H1 (cell line): ENCODE data around the gene VDAC2. TPM values are rescaled to one million over a fixed set of nuclear protein-coding genes. Genes with fewer than 3 reads are reported as not detected.

Source experiments
- CTCF ChIA-PET: fragments of 300-600 bp; sonication (Branson Sonifier 250); formaldehyde crosslinking; loops from one replicate; lab custom pipeline; 2021; ENCODE audit not compliant: partially characterized antibody; lab: Charles Lee
- POLR2A ChIA-PET: fragments of 300-600 bp; sonication (Branson Sonifier 250); formaldehyde crosslinking; loops from one replicate; lab custom pipeline; 2021; ENCODE audit warnings: inconsistent platforms; ENCODE audit not compliant: partially characterized antibody; lab: Charles Lee
- DNase-seq, 2 experiments: peaks; one replicate each; pipeline versions ENCODE4 v3.0.0 to v3.0.0-alpha.2; 2010 to 2022; ENCODE audit warnings: low spot score in 2 of 2, low read depth in 1 of 2, mixed read lengths in 1 of 2
- FAIRE-seq: peaks from 2 replicates; lab custom pipeline; 2011; peaks lifted over from hg19 to GRCh38; lab: Jason Lieb, UNC
- H2AFZ ChIP-seq: 2 replicates; pipeline ENCODE4 v1.8.1; 2012; ENCODE audit warnings: low read length, inconsistent platforms
- H2AK5ac ChIP-seq: 2 replicates; pipeline ENCODE4 v1.6.1; 2013; ENCODE audit warnings: low read depth, low read length
- H2BK120ac ChIP-seq: replicated peaks from 2 replicates; pipeline ENCODE3; 2013; ENCODE audit warnings: low read depth, low read length, inconsistent platforms
- H2BK12ac ChIP-seq: 2 replicates; pipeline ENCODE4 v1.6.1; 2013; ENCODE audit warnings: low read depth, low read length
- H2BK15ac ChIP-seq: 2 replicates; pipeline ENCODE4 v1.6.1; 2013; ENCODE audit warnings: low read length
- H2BK20ac ChIP-seq: 2 replicates; pipeline ENCODE4 v1.6.1; 2013; ENCODE audit warnings: low read length
- H2BK5ac ChIP-seq: 2 replicates; pipeline ENCODE4 v1.6.1; 2013; ENCODE audit warnings: low read depth, low read length
- H3K14ac ChIP-seq: 2 replicates; pipeline ENCODE4 v1.6.1; 2013; ENCODE audit warnings: inconsistent platforms; ENCODE audit not compliant: insufficient read length
- H3K18ac ChIP-seq: 2 replicates; pipeline ENCODE4 v1.6.1; 2013; ENCODE audit warnings: low read length; ENCODE audit errors: extremely low read depth
- H3K23ac ChIP-seq: 2 replicates; pipeline ENCODE4 v1.6.1; 2013; ENCODE audit warnings: inconsistent platforms; ENCODE audit not compliant: insufficient read length
- H3K23me2 ChIP-seq: 2 replicates; pipeline ENCODE4 v1.6.1; 2013; ENCODE audit warnings: low read depth, low read length
- H3K27ac ChIP-seq: 2 replicates; pipeline ENCODE4 v1.6.1; 2011; ENCODE audit warnings: low read depth, low read length, inconsistent platforms
- H3K27me3 ChIP-seq, 4 experiments: replicated peaks in 1 of 4; 1 replicate in 1 of 4; 2 replicates in 3 of 4; pipeline versions ENCODE4 v1.6.1 to v1.8.1; 2011 to 2013; ENCODE audit warnings: low read length in 3 of 4, mild to moderate bottlenecking in 3 of 4, inconsistent platforms in 2 of 4, mixed read lengths in 2 of 4, moderate library complexity in 1 of 4; ENCODE audit not compliant: control insufficient read depth in 3 of 4, insufficient read depth in 3 of 4; ENCODE audit errors: extremely low read depth in 1 of 4
- H3K36me3 ChIP-seq, 4 experiments: 2 replicates each; pipeline versions ENCODE4 v1.6.1 to v1.8.1; 2011 to 2013; ENCODE audit warnings: mild to moderate bottlenecking in 4 of 4, low read length in 3 of 4, moderate library complexity in 2 of 4, control low read depth in 1 of 4, inconsistent platforms in 1 of 4; ENCODE audit not compliant: insufficient read depth in 4 of 4, control insufficient read depth in 2 of 4
- H3K4ac ChIP-seq: replicated peaks from 2 replicates; pipeline ENCODE3; 2013; ENCODE audit warnings: low read length, low read depth, mixed read lengths, inconsistent platforms; ENCODE audit not compliant: insufficient read length
- H3K4me1 ChIP-seq, 4 experiments: replicated peaks in 1 of 4; 1 replicate in 1 of 4; 2 replicates in 3 of 4; pipeline versions ENCODE4 v1.6.1 to v1.8.1; 2011 to 2013; ENCODE audit warnings: low read length in 3 of 4, inconsistent platforms in 2 of 4, mixed read lengths in 1 of 4; ENCODE audit not compliant: insufficient read depth in 4 of 4, control insufficient read depth in 3 of 4
- H3K4me2 ChIP-seq, 2 experiments: 2 replicates each; pipeline versions ENCODE4 v1.6.1 to v1.8.1; 2011 to 2013; ENCODE audit warnings: low read depth in 2 of 2, low read length in 2 of 2, control low read depth in 1 of 2, inconsistent platforms in 1 of 2, mild to moderate bottlenecking in 1 of 2; ENCODE audit not compliant: insufficient read depth in 1 of 2
- H3K4me3 ChIP-seq, 4 experiments: fragments of 200-600, 300-600 bp in 1 of 4; sonication (generic), shearing (Covaris generic), sonication (Bioruptor Twin) in 1 of 4; 2 replicates each; pipeline versions ENCODE4 v1.5.1 to v1.8.1; 2011 to 2016; ENCODE audit warnings: low read length in 4 of 4, low read depth in 3 of 4, control low read depth in 2 of 4, inconsistent platforms in 2 of 4, mild to moderate bottlenecking in 2 of 4, mixed read lengths in 1 of 4, moderate library complexity in 1 of 4; ENCODE audit not compliant: insufficient read depth in 2 of 4; ENCODE audit errors: extremely low read depth in 1 of 4
- H3K56ac ChIP-seq: replicated peaks from 2 replicates; pipeline ENCODE3; 2013; ENCODE audit warnings: low read depth, mild to moderate bottlenecking, mixed read lengths, low read length, inconsistent platforms; ENCODE audit not compliant: insufficient read length
- H3K79me1 ChIP-seq: 2 replicates; pipeline ENCODE4 v1.6.1; 2013; ENCODE audit warnings: low read depth, low read length, control low read depth
- H3K79me2 ChIP-seq, 2 experiments: 2 replicates each; pipeline versions ENCODE4 v1.6.1 to v1.8.1; 2012 to 2013; ENCODE audit warnings: low read length in 2 of 2, mild to moderate bottlenecking in 2 of 2, inconsistent platforms in 1 of 2; ENCODE audit not compliant: insufficient read depth in 2 of 2, control insufficient read depth in 1 of 2
- H3K9ac ChIP-seq, 4 experiments: replicated peaks in 1 of 4; 1 replicate in 1 of 4; 2 replicates in 3 of 4; pipeline versions ENCODE4 v1.6.1 to v1.8.1; 2011 to 2013; ENCODE audit warnings: low read depth in 3 of 4, low read length in 3 of 4, control low read depth in 2 of 4, mild to moderate bottlenecking in 2 of 4, moderate library complexity in 2 of 4, inconsistent platforms in 1 of 4; ENCODE audit errors: extremely low read depth in 1 of 4
- H3K9me3 ChIP-seq, 2 experiments: 2 replicates each; pipeline versions ENCODE4 v1.6.1 to v1.8.1; 2012 to 2013; ENCODE audit warnings: mild to moderate bottlenecking in 2 of 2, moderate library complexity in 2 of 2, control low read depth in 1 of 2, inconsistent platforms in 1 of 2, low read depth in 1 of 2, low read length in 1 of 2, mixed read lengths in 1 of 2; ENCODE audit not compliant: insufficient read depth in 2 of 2
- H4K20me1 ChIP-seq, 2 experiments: replicated peaks in 1 of 2; 2 replicates each; pipeline versions ENCODE3 to v1.8.1; 2011 to 2013; ENCODE audit warnings: inconsistent platforms in 2 of 2, low read length in 2 of 2, mild to moderate bottlenecking in 1 of 2; ENCODE audit not compliant: insufficient read depth in 2 of 2, control insufficient read depth in 1 of 2
- H4K5ac ChIP-seq: 2 replicates; pipeline ENCODE4 v1.6.1; 2013; ENCODE audit warnings: low read length, low read depth, mixed read lengths, inconsistent platforms; ENCODE audit not compliant: insufficient read length
- H4K8ac ChIP-seq: 2 replicates; pipeline ENCODE4 v1.8.0; 2013; ENCODE audit warnings: mild to moderate bottlenecking, moderate library complexity, low read length, inconsistent platforms; ENCODE audit not compliant: insufficient read depth; ENCODE audit errors: extremely low read depth
- H4K91ac ChIP-seq: replicated peaks from 2 replicates; pipeline ENCODE3; 2013; ENCODE audit warnings: low read length, mixed read lengths, inconsistent platforms; ENCODE audit not compliant: insufficient read length
- ATF3 ChIP-seq: IDR thresholded peaks from 2 replicates; pipeline ENCODE4 v1.6.1; 2011; ENCODE audit warnings: low read depth, mild to moderate bottlenecking, low read length; ENCODE audit not compliant: insufficient read depth
- CBX5 ChIP-seq: fragments of 300-800, 300-1000 bp; sonication (generic); IDR thresholded peaks from 2 replicates; pipeline ENCODE4 v1.7.1; 2016; ENCODE audit warnings: antibody characterized with exemption, low read length, low read depth
- CBX8 ChIP-seq: fragments of 300-800, 300-1000 bp; sonication (generic); IDR thresholded peaks from 2 replicates; pipeline ENCODE4 v1.7.1; 2016; ENCODE audit warnings: low read depth, low read length, borderline replicate concordance
- CEBPB ChIP-seq: IDR thresholded peaks from 2 replicates; pipeline ENCODE4 v1.6.1; 2012; ENCODE audit warnings: low read depth, low read length
- CREB1 ChIP-seq: IDR thresholded peaks from 2 replicates; pipeline ENCODE4 v1.6.1; 2012; ENCODE audit warnings: inconsistent platforms
- EZH2 ChIP-seq: fragments of 200-600 bp; sonication (generic); IDR thresholded peaks from 2 replicates; pipeline ENCODE4 v1.7.1; 2012; ENCODE audit warnings: low read depth, mild to moderate bottlenecking, moderate library complexity, low read length, inconsistent platforms; ENCODE audit not compliant: severe bottlenecking
- KDM5A ChIP-seq: fragments of 200-600 bp; IDR thresholded peaks from 2 replicates; pipeline ENCODE4 v1.7.1; 2012; ENCODE audit warnings: mild to moderate bottlenecking, low read length, inconsistent platforms, mixed read lengths
- NANOG ChIP-seq: IDR thresholded peaks from 2 replicates; pipeline ENCODE4 v1.6.1; 2011; ENCODE audit warnings: low read length, low read depth, mild to moderate bottlenecking, inconsistent platforms; ENCODE audit not compliant: insufficient read depth, poor library complexity, severe bottlenecking
- POLR2A ChIP-seq, 2 experiments: IDR thresholded peaks; 1 replicate in 1 of 2; 2 replicates in 1 of 2; pipeline ENCODE4 v1.6.1; 2011; ENCODE audit warnings: low read depth in 2 of 2, low read length in 2 of 2, mild to moderate bottlenecking in 2 of 2; ENCODE audit errors: control extremely low read depth in 1 of 2
- SIN3A ChIP-seq, 2 experiments: IDR thresholded peaks in 1 of 2; conservative IDR thresholded peaks in 1 of 2; 2 replicates each; pipeline ENCODE4 v1.6.1; 2011 to 2012; ENCODE audit warnings: low read length in 2 of 2, improper control_type of control experiment in 1 of 2, low read depth in 1 of 2, mild to moderate bottlenecking in 1 of 2
- SP4 ChIP-seq: IDR thresholded peaks from 2 replicates; pipeline ENCODE4 v1.6.1; 2012; ENCODE audit warnings: low read length, inconsistent platforms
- SUZ12 ChIP-seq: fragments of 200-600 bp; sonication (generic); IDR thresholded peaks from 2 replicates; pipeline ENCODE4 v1.6.1; 2012; ENCODE audit warnings: mild to moderate bottlenecking, inconsistent platforms, low read length, moderate library complexity, mixed read lengths
- YY1 ChIP-seq: IDR thresholded peaks from 2 replicates; pipeline ENCODE4 v1.6.1; 2011; ENCODE audit warnings: low read depth, mild to moderate bottlenecking, low read length
- WGBS, 2 experiments: shearing (Covaris generic) in 1 of 2; methylation state at CpG; one replicate each; pipeline versions ENCODE4 v1.1.6 to v1.1.7; 2013 to 2015; ENCODE audit warnings: low lambda C conversion rate in 2 of 2, mixed read lengths in 2 of 2, inconsistent platforms in 1 of 2, low coverage in 1 of 2, missing lambda C conversion rate in 1 of 2; ENCODE audit not compliant: insufficient replicate concordance in 2 of 2, insufficient coverage in 1 of 2, insufficient read length in 1 of 2; ENCODE audit errors: extremely low coverage in 1 of 2, missing lambda C conversion rate in 1 of 2; 5-methylcytosine and 5-hydroxymethylcytosine counted together
- polyA plus RNA-seq, 7 experiments: library from polyadenylated mRNA; depleted of rRNA in 3 of 7; stranded (reverse) in 5 of 7; unstranded in 2 of 7; fragments of >200 nt in 5 of 7; fragments of 200-250 nt in 2 of 7; gene quantifications; 1 replicate in 5 of 7; 2 replicates in 1 of 7; 4 replicates in 1 of 7; pipeline versions ENCODE4 v1.2.1 to v1.2.3, GENCODE V29; 2011 to 2013; ENCODE audit warnings: missing spikeins in 2 of 7, mixed read lengths in 2 of 7
- total RNA-seq: library from RNA; stranded (reverse); fragmentation: NEBNext Ultra II Directional; extraction: Animal tissue kit (Norgen Biotek cat#: 25700); gene quantifications from 2 replicates; pipeline ENCODE4 v1.2.1, GENCODE V29; 2021

VDAC2 gene
- total and polyA plus RNA-seq, 2 of the 8 experiments (the other 6 are each of a cell fraction or from before 2014, with no cell fraction given) = 89.8 to 284 TPM

GRCh38 chr10:75223507-75223906 is 12.9 kb downstream of the VDAC2 start:
- H4K5ac ChIP-seq = peak overlapping the region; percentile 42
- no peak overlapping the region for H2AK5ac ChIP-seq
- no peak overlapping the region for H2BK15ac ChIP-seq
- H3K56ac ChIP-seq = no peak overlapping the region
- 16% methylated on average over 2 of the region's 2 CpGs; no CpG with 5 or more reads in 1 of the 2 experiments for WGBS, 2 experiments
- POLR2A ChIA-PET = interaction anchor here (1.0 to 27.6 kb wide), 4 partner anchors 9 to 109 kb away, joined by 3 to 801 read pairs (median 76); partner anchors contain the start of genes COMTD1 and VDAC2
- H2BK12ac ChIP-seq = peak overlapping the region; percentile 91; the same call in 1 of the 2 replicates
- CTCF ChIA-PET = interaction anchor here (2.7 to 18.9 kb wide), 4 partner anchors 7 to 37 kb away, joined by 10 to 209 read pairs (median 79); partner anchors contain the start of genes COMTD1 and VDAC2
- H3K4me1 ChIP-seq = peaks cover 14 to 42% (median 32%) of the 10 kb centered on the region in 4 experiments
- H2BK20ac ChIP-seq = no peak overlapping the region; the same call in 1 of the 2 replicates
- peaks cover 6 to 80% (median 42%) of the 10 kb centered on the region in 4 experiments; a peak in 7 of 8 replicates for H3K36me3 ChIP-seq
- H3K18ac ChIP-seq = peak overlapping the region; percentile 84
- no peaks in the 10 kb centered on the region for H3K27me3 ChIP-seq
- peak overlapping the region in 3 of 4 experiments; percentile 8 to 38 (median 23); a peak in 4 of 8 replicates for H3K4me3 ChIP-seq
- H2BK120ac ChIP-seq = no peak overlapping the region
- no peak for FAIRE-seq
- H4K8ac ChIP-seq = no peak overlapping the region
- H3K4me2 ChIP-seq = peak overlapping the region; percentile 52 to 53
- H3K79me1 ChIP-seq = peaks cover 4% of the 10 kb centered on the region; the same call in 1 of the 2 replicates
- H3K14ac ChIP-seq = no peak overlapping the region
- peak overlapping the region; percentile 96; the same call in 1 of the 2 replicates for H2BK5ac ChIP-seq
- no peak overlapping the region for H3K9ac ChIP-seq
- peak overlapping the region; percentile 77 for H3K27ac ChIP-seq
- H4K91ac ChIP-seq = no peak overlapping the region
- peaks cover 3 to 9% of the 10 kb centered on the region in 2 experiments for H4K20me1 ChIP-seq
- H3K23ac ChIP-seq = no peak overlapping the region
- DNase-seq = no peak
- H3K9me3 ChIP-seq = no peaks in the 10 kb centered on the region
- H3K4ac ChIP-seq = no peak overlapping the region
- H2AFZ ChIP-seq = no peak overlapping the region
- H3K23me2 ChIP-seq = 0 out of 2 replicates have a peak, but pooled peaks cover 2% of the 10 kb centered on the region
- peaks cover 6 to 61% of the 10 kb centered on the region in 2 experiments for H3K79me2 ChIP-seq
- TF ChIP-seq SP4 (no peak), NANOG (peak; percentile 49), KDM5A (no peak), POLR2A (IDR thresholded peaks at IDR 0.05; ENCODE audit: control extremely low read depth in 1 of 2, low read depth in 2 of 2, low read length in 2 of 2) (peak in 1 of 2 experiments; percentile 47; a peak in 2 of 3 replicates), YY1 (no peak), CREB1 (no peak), CBX8 (no peak), EZH2 (no peak), ATF3 (no peak), SIN3A (conservative IDR thresholded peaks at IDR 0.05 in 1 of 2, IDR thresholded peaks at IDR 0.05 in 1 of 2; ENCODE audit: low read depth in 1 of 2, low read length in 2 of 2) (no peak), SUZ12 (no peak), CBX5 (no peak), CEBPB (no peak)
